Parathyroid adenoma (tissue), 2 donors: ENCODE results near the gene AKR1B15.

Experiments
- H2AFZ ChIP-seq: fragments of 300-600 bp; sonication (generic); one replicate; pipeline ENCODE4 v1.7.0; 2017; ENCODE audit warnings: antibody characterized with exemption, mild to moderate bottlenecking
- H3K27ac ChIP-seq: fragments of 300-600 bp; sonication (generic); one replicate; pipeline ENCODE4 v1.7.0; 2017
- H3K27me3 ChIP-seq: fragments of 300-600 bp; sonication (generic); one replicate; pipeline ENCODE4 v1.7.0; 2017; ENCODE audit warnings: low read length; ENCODE audit not compliant: control insufficient read depth, insufficient read depth
- H3K36me3 ChIP-seq: fragments of 300-600 bp; sonication (generic); one replicate; pipeline ENCODE4 v1.7.0; 2017; ENCODE audit warnings: low read length; ENCODE audit not compliant: control insufficient read depth, insufficient read depth
- H3K4me1 ChIP-seq: fragments of 300-600 bp; sonication (generic); one replicate; pipeline ENCODE4 v1.7.0; 2017; ENCODE audit warnings: control low read depth
- H3K4me2 ChIP-seq: fragments of 300-600 bp; sonication (generic); one replicate; pipeline ENCODE4 v1.7.0; 2017; ENCODE audit warnings: low read length
- H3K4me3 ChIP-seq: fragments of 300-600 bp; sonication (generic); one replicate; pipeline ENCODE4 v1.7.0; 2017; ENCODE audit warnings: low read depth, low read length
- H3K79me2 ChIP-seq: fragments of 300-600 bp; sonication (generic); one replicate; pipeline ENCODE4 v1.7.0; 2017; ENCODE audit warnings: control low read depth
- H3K9ac ChIP-seq: fragments of 300-600 bp; sonication (generic); one replicate; pipeline ENCODE4 v1.7.0; 2017; ENCODE audit warnings: mild to moderate bottlenecking
- H3K9me3 ChIP-seq: fragments of 300-600 bp; sonication (generic); one replicate; pipeline ENCODE4 v1.7.0; 2017; ENCODE audit warnings: low read length; ENCODE audit not compliant: control insufficient read depth
- TF ChIP-seq, protein P1 (sequence below): fragments of 300-600 bp; sonication (generic); IDR thresholded peaks from one replicate; pipeline ENCODE4 v1.7.0; 2017; ENCODE audit warnings: antibody characterized with exemption, mild to moderate bottlenecking
- donor health status: primary hyperparathyroidism.

Gene AKR1B15

DNA sequence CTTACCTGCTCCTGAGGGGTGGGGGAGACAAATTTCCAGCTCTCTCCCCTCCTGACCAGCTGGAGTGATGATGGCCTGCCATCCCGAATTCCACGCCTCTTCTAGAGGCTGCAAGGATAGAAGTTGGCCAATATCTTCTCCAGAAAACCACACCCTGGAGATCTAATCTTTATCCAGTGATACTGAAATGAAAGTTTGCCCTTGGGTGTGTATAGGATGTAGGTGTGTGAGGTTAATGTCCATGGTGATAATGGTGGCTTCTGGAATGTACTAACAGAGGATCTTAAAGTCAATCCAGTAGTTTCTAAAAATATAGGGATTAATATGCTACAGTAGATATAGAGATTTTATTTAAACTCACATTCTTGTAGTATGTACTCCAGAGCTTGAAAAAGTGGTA, 22.2 kb downstream of the AKR1B15 start:
- TF ChIP-seq, protein P1, sequence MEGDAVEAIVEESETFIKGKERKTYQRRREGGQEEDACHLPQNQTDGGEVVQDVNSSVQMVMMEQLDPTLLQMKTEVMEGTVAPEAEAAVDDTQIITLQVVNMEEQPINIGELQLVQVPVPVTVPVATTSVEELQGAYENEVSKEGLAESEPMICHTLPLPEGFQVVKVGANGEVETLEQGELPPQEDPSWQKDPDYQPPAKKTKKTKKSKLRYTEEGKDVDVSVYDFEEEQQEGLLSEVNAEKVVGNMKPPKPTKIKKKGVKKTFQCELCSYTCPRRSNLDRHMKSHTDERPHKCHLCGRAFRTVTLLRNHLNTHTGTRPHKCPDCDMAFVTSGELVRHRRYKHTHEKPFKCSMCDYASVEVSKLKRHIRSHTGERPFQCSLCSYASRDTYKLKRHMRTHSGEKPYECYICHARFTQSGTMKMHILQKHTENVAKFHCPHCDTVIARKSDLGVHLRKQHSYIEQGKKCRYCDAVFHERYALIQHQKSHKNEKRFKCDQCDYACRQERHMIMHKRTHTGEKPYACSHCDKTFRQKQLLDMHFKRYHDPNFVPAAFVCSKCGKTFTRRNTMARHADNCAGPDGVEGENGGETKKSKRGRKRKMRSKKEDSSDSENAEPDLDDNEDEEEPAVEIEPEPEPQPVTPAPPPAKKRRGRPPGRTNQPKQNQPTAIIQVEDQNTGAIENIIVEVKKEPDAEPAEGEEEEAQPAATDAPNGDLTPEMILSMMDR, result no peak
- H3K27me3 ChIP-seq, result no peaks in the 10 kb centered on the region
- H3K79me2 ChIP-seq, result no peaks in the 10 kb centered on the region
- H3K9me3 ChIP-seq, result no peaks in the 10 kb centered on the region
- H2AFZ ChIP-seq, result no peak overlapping the region
- H3K4me2 ChIP-seq, result no peak overlapping the region
- no peak overlapping the region for H3K27ac ChIP-seq
- H3K9ac ChIP-seq, result no peak overlapping the region
- H3K36me3 ChIP-seq, result no peaks in the 10 kb centered on the region
- no peak overlapping the region for H3K4me3 ChIP-seq
- no peaks in the 10 kb centered on the region for H3K4me1 ChIP-seq

DNA sequence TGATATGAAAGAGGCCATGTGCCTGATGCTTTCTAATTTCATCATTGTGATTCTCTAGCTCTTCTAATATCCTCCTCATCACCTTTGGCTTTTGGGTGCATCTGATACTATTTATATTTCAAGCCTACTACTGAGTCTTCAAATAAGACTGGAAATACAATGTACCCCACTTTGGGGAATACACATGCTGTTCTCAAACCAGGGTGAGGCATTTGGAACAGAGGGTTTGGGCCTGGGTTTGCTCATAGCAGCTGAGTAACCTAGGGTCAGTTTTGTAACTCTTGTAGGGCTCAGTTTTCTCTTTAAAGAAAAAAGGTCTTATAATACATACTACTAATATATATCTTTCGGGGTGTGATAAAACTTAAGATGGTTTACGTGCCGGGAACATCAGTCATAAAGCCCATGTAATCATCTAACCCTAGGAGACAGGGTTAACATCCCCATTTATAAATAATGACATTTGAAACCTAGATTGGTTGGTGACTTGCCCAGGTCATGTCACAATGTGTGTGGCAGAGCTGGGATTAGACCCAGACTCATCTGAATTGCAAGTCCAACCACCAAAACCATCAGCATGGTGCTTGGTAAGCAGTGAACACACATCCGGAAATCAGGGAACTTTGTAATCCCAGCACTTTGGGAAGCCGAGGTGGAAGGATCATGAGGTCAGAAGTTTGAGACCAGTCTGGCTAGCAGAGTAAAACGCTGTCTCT, 23.0 kb downstream of the AKR1B15 start:
- Histone ChIP-seq H3K4me2 (no peak overlapping the region), H3K79me2 (no peaks in the 10 kb centered on the region), H3K4me1 (no peaks in the 10 kb centered on the region), H3K36me3 (no peaks in the 10 kb centered on the region), H3K27me3 (no peaks in the 10 kb centered on the region), H3K9ac (no peak overlapping the region), H3K9me3 (no peaks in the 10 kb centered on the region), H3K27ac (no peak overlapping the region), H2AFZ (no peak overlapping the region), H3K4me3 (no peak overlapping the region)
- TF ChIP-seq, protein P1, result no peak

GRCh38 chr7:134574322-134574721, 25.4 kb downstream of the AKR1B15 start:
- Histone ChIP-seq H3K4me3 (no peak overlapping the region), H2AFZ (no peak overlapping the region), H3K27me3 (no peaks in the 10 kb centered on the region), H3K79me2 (no peaks in the 10 kb centered on the region), H3K4me1 (peaks cover 5% of the 10 kb centered on the region), H3K9ac (no peak overlapping the region), H3K4me2 (no peak overlapping the region), H3K9me3 (no peaks in the 10 kb centered on the region), H3K27ac (no peak overlapping the region), H3K36me3 (no peaks in the 10 kb centered on the region)
- TF ChIP-seq, protein P1, result no peak

GRCh38 chr7:134584290-134584689, 35.4 kb downstream of the AKR1B15 start:
- Histone ChIP-seq H2AFZ (no peak overlapping the region), H3K79me2 (no peaks in the 10 kb centered on the region), H3K4me1 (peaks cover 2% of the 10 kb centered on the region), H3K36me3 (no peaks in the 10 kb centered on the region), H3K27me3 (no peaks in the 10 kb centered on the region), H3K4me2 (no peak overlapping the region), H3K4me3 (no peak overlapping the region), H3K9ac (no peak overlapping the region), H3K9me3 (no peaks in the 10 kb centered on the region), H3K27ac (no peak overlapping the region)
- TF ChIP-seq, protein P1, result no peak

DNA sequence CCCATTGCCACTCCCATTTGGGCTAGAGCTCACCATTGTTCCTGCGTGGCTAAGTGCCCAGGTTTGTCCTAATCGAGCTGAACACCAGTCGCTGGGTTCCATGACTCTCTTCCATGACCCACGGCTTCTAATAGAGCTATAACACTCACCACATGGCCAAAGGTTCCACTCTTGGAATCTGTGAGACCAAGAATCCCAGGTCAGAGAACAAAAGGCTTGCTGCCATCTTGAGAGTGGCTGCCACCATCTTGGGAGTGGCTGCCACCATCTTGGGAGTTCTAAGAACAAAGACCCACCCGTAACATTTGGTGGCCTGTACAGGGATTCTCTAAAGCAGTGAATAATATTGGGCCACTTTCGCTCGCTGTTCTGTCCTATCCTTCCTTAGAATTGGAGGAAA, 37.0 kb downstream of the AKR1B15 start:
- TF ChIP-seq, protein P1, result no peak

More for the DNA sequence above, 37.0 kb downstream of the AKR1B15 start:
- no peak overlapping the region for H3K4me2 ChIP-seq
- no peak overlapping the region for H3K27ac ChIP-seq
- no peaks in the 10 kb centered on the region for H3K36me3 ChIP-seq
- H3K9ac ChIP-seq, result no peak overlapping the region
- no peaks in the 10 kb centered on the region for H3K79me2 ChIP-seq
- no peak overlapping the region for H3K4me3 ChIP-seq
- H3K9me3 ChIP-seq, result no peaks in the 10 kb centered on the region
- H3K4me1 ChIP-seq, result no peaks in the 10 kb centered on the region
- no peaks in the 10 kb centered on the region for H3K27me3 ChIP-seq
- H2AFZ ChIP-seq, result no peak overlapping the region
